ENCODE data around the gene TAL1. TPM values are rescaled to one million over a fixed set of nuclear protein-coding genes. Genes with fewer than 3 reads are reported as not detected.

Gene TAL1
- total RNA-seq, 1 donor from 2014 or later, result 13.6 TPM

DNA sequence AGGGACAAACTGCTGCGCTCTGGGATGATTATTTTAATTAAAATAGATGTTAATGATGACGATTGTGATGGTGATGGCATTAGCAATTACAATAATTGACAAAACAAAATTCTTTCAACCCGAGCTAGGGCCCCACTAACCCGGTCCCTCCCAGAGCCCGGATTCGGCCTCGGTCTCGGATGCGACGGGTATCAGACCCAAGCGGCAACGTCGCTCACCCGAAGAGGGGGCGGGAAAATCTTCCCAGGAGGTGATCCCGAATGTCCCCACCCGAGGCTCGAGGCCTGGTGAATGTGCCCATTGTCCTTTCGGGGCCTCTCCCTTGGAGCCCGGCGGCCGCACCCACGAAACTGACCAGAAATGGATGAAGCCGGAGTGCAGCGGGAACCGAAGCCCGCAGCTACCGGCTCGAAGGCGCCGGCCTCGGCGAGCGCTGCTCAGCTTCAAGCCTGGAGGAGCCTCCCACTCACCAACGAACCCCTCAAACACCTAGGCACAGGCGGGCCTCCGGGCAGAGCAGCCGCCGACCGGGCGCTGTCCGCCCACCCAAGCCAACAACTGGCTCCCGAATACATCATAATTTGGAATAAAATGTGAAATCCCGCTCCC lies 1.2 kb downstream of the TAL1 start:
- DNase-seq (ENCODE audit: low spot score) (no peak), ATAC-seq (peak; percentile 3)
- intact Hi-C loops (cut with DNase I), result no loop called here

DNA sequence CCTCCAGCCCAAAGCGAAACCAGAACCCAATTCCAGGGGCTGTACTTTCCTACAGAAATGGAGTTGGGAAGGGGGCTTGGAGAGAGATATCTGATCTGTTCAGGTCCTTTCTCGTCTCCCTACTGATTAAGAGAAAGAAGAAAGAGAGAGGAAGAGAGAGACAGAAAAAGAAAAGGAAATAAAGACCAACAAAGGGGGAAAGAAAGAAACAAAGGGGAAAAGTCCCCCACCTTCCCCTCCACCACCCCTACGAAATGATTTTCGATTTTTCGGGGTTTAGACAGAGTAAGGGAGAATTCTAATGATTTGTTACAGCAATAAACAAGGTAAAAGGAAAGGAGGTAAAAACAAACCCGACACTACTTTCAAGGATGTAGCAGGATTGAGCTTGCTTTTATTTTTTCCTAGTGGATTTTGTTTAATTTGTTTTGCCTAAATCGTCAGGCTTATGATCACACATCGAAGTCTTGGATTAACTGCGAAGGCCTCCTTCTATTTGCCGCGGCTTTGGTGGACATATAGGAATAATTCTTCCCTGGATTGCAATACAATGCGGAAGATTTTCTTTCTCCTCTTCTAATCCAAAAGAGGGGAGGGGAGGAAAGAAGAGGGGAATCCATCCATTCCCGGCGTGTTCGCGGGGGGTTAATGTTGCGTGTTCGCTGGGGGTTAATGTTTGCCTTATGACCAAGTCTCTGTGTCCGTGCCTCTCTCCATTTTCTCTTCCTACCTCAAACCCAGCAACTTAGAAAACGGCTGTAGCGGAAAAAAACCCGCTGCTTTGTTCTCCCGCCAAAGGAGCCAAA lies 1.9 kb downstream of the TAL1 start:
- no peak for ATAC-seq
- no peak for DNase-seq (ENCODE audit: low spot score)
- intact Hi-C loops (cut with DNase I), result no loop called here

GRCh38 chr1:47229031-47229885 lies 2.8 kb downstream of the TAL1 start:
- intact Hi-C loops (cut with DNase I), result no loop called here
- ATAC-seq, result no peak
- DNase-seq (ENCODE audit: low spot score), result no peak

DNA sequence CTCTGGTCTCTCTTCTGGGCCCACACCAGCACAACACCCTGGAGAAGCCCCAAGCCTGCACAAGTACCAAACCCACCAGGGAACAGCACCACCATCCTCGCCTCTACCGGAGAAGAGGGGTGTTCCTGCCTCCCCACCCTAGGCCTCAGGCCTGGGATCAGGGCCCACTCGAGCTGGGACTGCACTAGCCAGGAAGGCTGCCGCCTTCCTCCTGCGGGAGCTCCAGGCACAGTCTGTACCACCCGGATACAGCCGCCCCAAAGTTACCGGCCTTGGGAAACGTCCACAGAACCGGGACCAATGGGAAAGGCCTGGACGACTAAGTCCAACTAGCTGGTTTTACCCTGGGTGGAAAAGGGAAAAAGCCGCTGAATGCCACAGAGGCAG lies 3.4 kb downstream of the TAL1 start:
- ATAC-seq (no peak), DNase-seq (ENCODE audit: low spot score) (no peak)
- intact Hi-C loops (cut with DNase I), result no loop called here

GRCh38 chr1:47227341-47228232 lies 4.4 kb downstream of the TAL1 start:
- intact Hi-C loops (cut with DNase I), result no loop called here
- ATAC-seq, result no peak

GRCh38 chr1:47226839-47227215 lies 5.2 kb downstream of the TAL1 start:
- DNase-seq (ENCODE audit: low spot score) (no peak), ATAC-seq (no peak)
- intact Hi-C loops (cut with DNase I), result no loop called here

More at GRCh38 chr1:47227341-47228232, 4.4 kb downstream of the TAL1 start:
- no peak for DNase-seq (ENCODE audit: low spot score)

DNA sequence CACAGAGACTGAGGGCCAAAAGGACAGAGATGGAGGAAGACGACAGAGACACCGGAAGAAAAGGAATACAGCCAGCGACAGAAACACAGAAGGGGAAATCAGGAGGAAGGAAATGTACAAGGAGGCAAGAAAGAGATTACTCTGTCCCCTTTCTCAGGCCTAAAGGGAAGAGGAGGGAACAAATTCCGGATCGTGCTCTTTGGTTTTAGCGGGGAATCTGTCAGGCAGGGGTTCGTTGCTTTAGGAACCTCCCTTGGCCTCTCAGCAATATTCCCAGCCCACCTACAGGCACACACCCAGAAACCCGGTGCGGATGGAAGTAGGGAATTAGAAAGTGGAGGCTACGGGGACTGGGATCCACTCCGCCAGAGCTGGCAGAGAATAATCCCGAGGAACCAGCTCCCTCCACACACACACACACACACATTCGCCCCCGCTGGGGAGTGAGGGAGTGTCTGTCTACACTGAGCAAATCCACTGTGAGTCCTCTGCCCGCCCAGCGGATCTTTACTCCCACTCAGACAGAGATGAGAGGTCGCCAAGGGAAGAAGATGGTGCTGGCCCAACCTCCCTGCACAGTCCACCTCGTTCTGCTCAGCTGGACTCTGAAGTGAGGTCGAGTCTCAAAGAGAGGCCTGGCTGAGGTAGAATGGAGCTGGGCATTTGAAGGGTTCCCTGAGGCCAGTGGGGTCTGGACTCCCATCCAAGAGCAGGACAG lies 5.7 kb downstream of the TAL1 start:
- DNase-seq (ENCODE audit: low spot score) (no peak), ATAC-seq (no peak)
- intact Hi-C loops (cut with DNase I), result no loop called here

DNA sequence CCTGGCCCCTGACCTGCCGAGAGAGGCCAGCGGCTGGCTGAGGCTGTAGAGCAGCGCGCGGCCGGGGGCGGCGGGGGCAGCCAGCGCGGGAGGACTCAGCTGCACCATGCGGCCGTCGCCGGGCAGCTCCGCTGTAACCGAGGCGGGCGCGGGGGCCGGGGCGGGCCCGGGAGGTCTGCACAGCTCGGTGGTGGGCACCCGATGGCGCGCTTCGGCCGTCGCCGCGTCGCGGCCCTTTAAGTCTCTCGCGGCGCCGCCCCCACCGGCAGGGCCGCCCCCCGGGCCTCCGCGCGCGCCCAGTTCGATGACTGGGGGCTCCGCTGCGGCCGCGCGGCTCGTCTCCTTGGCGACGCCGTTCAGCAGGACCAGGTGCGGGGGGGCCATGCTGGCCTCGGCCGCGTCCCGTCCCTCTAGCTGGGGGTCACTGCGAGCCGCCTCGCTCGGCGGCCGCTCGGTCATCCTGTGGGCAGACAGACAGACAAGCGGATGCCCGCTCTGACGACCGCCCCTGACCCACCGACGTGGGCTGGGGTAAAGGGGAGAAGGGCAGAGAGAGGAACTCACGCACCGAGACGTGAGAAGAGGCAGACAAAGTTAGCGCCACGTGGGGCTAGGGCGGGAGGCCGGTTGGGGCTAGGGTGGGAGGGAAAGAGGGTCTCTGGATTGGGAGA lies 6.5 kb downstream of the TAL1 start:
- intact Hi-C loops (cut with DNase I), result no loop called here
- no peak for ATAC-seq
- DNase-seq (ENCODE audit: low spot score), result peak; percentile 45

- DNase-seq (ENCODE audit: low spot score), result peak; percentile 45
- intact Hi-C loops (cut with DNase I), result no loop called here
- no peak for ATAC-seq
Measured at GRCh38 chr1:47224676-47225399, 7.2 kb downstream of the TAL1 start.

DNA sequence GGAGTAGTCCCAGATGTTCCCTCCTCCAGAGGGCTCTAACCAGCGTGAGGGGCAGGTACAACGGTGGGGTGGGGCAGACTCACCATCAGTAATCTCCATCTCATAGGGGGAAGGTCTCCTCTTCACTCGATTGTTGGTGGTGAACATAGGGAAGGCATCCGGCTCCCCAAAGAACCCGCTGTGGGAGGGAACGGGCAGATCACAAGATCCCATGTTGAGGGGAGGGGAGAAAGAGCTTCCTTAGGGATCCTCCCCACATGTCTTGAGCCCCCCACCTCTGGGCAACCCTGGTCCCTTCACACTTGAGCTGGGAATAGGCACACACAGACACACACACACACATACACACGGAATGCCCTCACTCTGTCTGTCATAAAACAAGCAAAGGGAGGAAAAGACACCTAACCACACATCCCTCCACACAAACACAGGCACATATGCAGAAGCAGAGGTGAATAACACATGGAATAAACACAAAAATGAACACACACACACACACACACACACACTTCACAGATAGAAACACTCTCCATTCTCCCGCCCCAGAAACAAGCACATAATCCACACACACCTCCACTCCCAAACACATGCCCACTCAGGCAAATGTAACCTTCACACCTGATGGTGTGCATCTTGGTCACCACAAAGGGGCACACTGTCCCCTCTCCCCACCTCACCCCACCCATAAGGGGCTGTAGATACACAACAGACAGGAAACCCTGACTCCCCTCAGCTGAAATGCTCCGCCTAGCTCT lies 7.9 kb downstream of the TAL1 start:
- ATAC-seq (no peak), DNase-seq (ENCODE audit: low spot score) (peak; percentile 31)
- intact Hi-C loops (cut with DNase I), result no loop called here

DNA sequence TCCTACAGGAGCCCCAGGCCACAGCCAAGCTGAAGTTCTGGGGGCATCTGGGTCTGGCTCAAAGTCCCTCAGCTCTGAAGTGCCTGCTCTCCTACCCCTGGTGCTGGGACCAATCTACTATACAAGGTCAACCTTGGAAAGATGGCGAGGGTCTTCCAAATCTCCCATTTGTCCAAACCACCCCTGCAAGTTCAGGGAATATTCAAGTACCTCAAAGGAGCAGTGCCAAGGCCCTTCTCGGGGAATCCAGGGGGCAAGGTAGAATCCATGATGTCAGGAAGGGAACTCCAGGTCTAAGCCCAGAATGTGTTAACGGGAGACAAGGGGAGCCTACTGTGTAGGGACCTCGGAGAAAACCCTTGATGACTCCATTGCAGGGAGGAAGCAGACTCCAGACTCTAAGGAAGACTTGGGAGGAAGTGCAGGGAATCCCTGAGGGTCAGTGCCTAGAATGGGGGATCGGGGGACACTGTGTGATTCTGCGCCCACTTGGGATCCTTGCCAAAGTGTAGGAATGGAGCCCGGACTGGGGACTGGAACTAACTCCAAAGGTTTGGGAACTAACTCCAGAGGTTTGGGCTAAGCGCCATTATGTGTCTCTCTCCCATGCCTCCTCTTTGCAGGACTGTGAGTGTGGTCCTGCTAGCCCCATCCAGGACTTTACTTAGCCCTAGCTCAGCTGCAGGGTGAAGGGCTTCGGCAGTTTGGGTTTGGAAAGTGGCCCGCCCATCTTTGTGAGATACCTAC lies 8.7 kb downstream of the TAL1 start:
- intact Hi-C loops (cut with DNase I), result no loop called here
- ATAC-seq (no peak), DNase-seq (ENCODE audit: low spot score) (peak; percentile 49)

- ATAC-seq, result no peak
- DNase-seq (ENCODE audit: low spot score), result no peak
- intact Hi-C loops (cut with DNase I), result no loop called here
Measured at GRCh38 chr1:47222476-47222875, 9.5 kb downstream of the TAL1 start.

- DNase-seq (ENCODE audit: low spot score), result peak; percentile 41
Measured at GRCh38 chr1:47219590-47220220, 12.3 kb downstream of the TAL1 start.

GRCh38 chr1:47219001-47219400 lies 13.0 kb downstream of the TAL1 start:
- intact Hi-C loops (cut with DNase I), result no loop called here
- DNase-seq (ENCODE audit: low spot score) (peak; percentile 9), ATAC-seq (no peak)

More at GRCh38 chr1:47219590-47220220, 12.3 kb downstream of the TAL1 start:
- intact Hi-C loops (cut with DNase I), result no loop called here
- no peak for ATAC-seq

GRCh38 chr1:47216278-47217059 lies 15.6 kb downstream of the TAL1 start:
- ATAC-seq (no peak), DNase-seq (ENCODE audit: low spot score) (peak; percentile 26)
- intact Hi-C loops (cut with DNase I), result no loop called here
